RPMI7951 (cell line): Measurements from ENCODE around the gene TSFM. TPM values are rescaled to one million over a fixed set of nuclear protein-coding genes. Genes with fewer than 3 reads are reported as not detected.

Experiments used
- DNase-seq: peaks from one replicate; pipeline ENCODE4 v3.0.0-alpha.2; 2012; ENCODE audit warnings: low read depth
- total RNA-seq: library from RNA; depleted of rRNA; stranded (reverse); fragments of >200 nt; shearing (Covaris generic); gene quantifications from 2 replicates; pipeline ENCODE4 v1.2.3, GENCODE V29; 2014; rRNA removed

TSFM gene
- 43.1 and 48.8 TPM in 2 replicates for total RNA-seq

DNA sequence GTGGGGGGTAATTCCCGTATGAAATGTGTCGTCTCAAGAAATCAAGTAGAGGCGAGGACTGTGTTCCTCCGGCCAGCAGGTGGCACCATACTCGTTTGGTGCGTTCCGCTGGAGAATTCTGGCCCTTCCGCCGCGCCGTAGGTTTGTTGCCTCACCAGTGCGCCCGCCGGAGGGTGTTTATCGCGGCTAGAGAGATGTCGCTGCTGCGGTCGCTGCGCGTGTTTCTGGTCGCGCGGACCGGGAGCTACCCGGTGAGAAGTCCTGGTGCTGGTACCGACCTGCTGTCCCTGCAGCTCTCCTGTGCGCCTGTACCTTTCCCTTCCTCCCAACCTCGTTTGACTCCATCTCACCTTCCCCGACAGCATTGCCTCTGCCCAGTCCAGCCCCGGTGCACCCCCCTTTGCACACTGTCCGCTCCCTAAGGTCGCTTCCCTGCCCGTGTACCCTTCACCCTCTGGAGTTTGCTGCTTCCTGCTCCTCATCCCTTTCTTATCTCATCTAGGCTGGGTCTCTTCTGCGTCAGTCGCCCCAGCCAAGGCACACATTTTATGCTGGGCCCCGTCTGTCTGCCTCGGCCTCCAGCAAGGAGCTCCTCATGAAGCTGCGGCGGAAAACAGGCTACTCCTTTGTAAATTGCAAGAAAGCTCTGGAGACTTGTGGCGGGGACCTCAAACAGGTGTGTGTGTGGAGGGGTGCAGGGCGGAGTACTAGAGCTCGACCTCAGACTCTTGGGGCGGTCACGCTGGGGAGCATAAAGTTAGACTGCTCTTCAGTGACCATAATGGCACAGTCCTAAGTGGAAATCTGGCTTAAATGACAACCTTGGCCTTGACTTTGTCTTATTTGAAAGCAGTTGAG, at the start of gene TSFM:
Gene TSFM, plus strand, starts transcription at position 180 of the 858 bp plus-strand sequence. Its CDS starts 15 bp downstream, at position 195.
- DNase-seq = peak; percentile 92

- no peak for DNase-seq
These were observed 48.7 kb upstream of the TSFM start for GRCh38 chr12:57733928-57734327.

- DNase-seq = peak; percentile 52
These were observed 48.0 kb upstream of the TSFM start for GRCh38 chr12:57734591-57734990.

- peak; percentile 24 for DNase-seq
These were observed 47.3 kb upstream of the TSFM start for GRCh38 chr12:57735198-57735855.

DNA sequence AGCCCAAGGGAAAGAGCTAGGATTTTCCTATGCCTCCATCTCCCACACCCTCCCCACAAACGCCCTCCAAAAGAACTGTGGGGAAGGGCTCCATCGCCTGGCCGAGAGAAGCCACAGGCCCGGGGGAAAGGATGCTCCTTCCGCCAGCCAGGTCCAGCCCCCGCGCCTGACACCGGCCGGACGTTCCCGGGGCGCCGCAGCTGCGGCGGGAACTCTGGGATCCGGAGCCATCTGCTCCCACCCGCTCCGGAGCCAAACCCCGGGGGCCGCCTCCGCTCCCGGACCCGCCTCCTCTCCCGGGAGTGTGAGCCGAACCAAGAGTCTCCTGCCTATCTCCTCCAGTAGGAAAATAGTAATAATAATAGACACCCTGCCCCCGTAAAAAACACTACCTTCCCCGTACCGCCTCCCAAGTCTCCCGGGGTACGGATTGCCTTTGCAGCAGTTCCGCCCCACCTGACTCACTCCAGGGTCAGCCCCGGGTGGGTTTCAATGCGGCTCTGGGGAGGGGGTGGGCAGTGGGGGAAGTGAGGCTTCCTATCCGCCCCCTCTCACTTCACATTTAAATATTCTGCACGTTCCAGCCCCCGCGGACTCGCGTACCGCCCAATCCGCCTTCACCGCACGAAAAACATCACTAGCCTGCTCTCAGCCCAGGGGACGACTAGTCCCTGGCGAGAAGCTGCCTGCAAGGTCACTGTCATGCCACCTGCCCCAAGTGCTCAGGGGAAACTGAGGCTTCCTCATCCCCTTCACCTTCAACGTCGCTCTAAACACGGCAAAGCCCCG, 46.4 kb upstream of the TSFM start:
- DNase-seq = peak; percentile 60

GRCh38 chr12:57736741-57737466, 45.7 kb upstream of the TSFM start:
- no peak for DNase-seq

DNA sequence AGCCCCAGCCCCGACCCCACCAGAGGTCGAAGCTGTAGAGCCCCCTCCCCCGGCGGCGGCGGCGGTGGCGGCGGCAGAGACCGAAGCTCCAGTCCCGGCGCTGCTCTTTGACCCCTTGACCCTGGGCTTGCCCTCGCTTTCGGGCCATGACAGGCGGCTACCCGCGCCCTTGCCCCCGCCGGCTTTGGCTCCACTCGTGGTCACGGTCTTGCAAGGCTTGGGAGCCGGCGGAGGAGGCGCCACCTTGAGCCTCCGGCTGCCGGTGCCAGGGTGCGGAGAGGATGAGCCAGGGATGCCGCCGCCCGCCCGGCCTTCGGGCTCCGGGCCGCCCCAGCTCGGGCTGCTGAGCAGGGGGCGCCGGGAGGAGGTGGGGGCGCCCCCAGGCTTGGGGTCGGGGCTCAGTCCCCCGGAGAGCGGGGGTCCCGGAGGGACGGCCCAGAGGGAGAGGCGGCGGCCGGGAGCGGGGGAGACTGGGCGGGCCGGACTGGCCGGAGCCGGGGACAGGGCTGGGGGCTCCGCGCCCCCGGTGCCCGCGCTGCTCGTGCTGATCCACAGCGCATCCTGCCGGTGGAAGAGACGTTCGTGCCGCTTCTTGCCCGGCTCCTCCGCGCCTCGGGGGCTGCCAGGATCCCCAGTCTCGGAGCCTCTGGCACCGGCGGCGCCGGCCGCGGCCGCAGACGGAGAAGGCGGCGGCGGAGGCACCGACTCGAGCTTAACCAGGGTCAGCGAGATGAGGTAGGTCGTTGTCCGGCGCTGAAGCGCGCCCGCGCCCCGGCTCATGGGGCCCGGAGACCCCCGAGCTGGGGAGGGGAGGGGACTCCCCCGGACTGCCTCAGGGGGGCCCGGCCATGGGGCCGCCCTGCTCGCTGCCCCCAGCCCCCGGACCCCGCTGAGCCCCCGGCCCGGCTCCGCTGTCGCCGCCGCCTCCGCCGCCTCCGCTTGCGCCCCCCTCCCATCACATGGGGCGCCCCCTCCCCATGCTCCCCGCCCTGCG, 44.8 kb upstream of the TSFM start:
- no peak for DNase-seq

GRCh38 chr12:57738661-57739237, 43.8 kb upstream of the TSFM start, which contains the start of gene AGAP2:
TSS of gene AGAP2 (minus strand) at chr12:57738742. CDS start at chr12:57738246, 496 bp downstream.
- peak; percentile 21 for DNase-seq

GRCh38 chr12:57739387-57739786, 43.2 kb upstream of the TSFM start:
- DNase-seq = no peak

DNA sequence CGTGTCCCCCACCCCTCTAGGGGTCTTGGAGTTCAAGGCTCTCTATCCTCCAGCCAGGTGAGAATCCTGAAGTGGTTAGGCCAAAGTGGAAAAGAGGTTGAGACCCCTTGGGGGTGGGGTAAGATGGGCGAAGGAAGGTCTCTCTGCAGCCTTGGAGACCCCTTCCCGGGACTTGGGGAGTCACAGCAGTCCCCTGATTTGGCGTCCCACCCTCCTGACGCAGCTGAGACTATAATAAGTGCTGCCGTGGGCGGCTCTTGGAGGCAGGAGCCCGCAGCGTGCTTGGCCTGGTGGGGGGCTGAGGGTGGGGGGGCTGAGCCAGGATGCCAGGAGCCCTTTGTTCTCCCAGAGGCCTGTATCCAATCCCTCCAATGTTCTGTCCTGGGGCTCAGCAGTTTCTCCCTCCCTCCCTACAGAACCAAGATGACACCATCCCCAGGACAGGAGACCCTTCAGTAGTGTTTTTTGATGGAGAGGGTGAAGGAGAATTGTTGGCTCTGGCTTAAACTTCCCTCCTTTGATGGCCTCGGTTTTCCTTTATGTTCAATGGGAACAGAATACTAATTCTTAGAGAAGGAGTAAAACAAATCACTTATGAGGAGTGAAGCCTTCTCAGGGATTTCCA, 42.6 kb upstream of the TSFM start:
- DNase-seq = no peak

DNA sequence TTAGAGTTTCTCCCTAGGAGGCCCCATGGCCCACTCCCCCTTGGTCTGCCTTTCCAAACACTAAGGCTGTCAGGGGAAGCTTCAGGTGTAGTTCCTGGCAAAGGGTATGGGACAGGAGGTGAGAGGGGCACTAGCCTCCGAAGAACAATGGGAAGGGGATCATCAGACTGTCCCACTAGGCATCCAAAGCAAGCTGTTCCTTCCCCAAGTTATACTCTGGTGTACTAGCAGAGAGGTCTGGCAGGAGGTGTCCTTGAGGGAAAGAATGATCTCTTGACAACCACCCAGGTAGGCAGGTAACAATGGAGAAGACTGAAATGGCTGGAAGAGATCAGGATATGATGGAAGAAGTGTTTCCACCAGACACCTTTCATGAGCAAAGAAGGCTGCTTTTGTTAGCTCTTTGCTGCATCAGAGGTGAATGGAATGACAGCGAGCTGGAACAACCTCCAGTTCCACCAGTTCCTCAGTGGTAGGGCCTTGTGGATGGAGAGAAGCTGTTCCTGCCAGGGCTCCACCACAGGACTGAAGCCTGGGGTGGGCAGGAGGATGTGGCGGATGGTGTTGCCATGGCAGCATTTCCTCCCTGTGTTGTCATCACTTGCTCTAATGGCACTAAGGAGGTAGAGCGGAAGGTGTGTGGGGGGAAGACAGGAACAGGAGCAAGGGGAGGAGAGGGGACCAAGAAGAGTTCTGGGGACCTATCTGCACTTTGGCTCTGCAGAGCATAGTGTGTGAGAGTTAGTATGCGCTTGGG, 41.8 kb upstream of the TSFM start:
- DNase-seq = no peak

DNA sequence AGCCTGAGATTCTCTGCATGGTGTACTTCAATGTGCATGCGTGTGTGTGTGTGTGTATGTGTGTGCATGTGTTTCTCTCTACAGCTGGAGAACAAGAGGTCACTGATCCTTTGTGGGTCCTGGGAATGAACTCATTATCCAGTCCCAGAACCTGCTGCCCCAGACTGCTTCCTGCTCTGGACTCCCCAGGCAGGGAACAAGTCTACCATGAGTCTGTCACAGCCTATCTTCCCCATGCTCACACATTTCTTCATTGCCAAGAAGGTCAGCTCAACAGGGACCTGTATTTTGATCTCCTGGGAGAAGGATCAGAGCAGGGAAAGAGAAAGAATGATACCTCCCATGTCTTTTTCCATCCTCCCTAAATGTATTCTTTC, 41.2 kb upstream of the TSFM start:
- no peak for DNase-seq

- DNase-seq = no peak
These were observed 40.5 kb upstream of the TSFM start for GRCh38 chr12:57741844-57742738.

GRCh38 chr12:57743769-57744168, 38.8 kb upstream of the TSFM start:
- DNase-seq = no peak

DNA sequence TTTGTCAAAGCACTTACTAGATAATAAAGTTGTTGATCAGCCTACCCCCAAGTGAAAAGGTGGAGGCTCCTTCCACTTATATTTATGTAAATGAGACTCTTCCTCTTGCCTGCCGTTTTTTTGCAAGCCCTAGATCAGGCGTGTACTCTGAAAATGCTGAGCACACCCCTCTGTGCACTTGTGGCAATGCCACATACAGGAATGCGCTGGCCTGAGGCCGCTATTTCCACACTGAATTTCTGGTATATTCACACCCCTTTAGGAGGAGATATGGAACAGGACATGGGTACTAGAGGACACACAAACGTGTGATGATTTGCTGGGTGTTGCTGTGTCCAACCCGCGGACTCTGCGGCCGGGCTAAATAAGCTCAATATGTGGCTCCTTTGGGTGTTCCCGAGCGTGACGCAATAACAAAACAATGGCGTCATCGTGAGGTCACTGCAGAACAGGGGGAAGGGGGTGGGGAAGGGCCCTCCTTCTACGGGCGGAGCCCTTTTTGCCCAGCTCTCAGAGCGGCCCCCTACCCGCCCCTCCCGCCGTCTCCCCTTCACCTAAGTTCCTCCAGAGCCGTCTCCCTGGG, 38.3 kb upstream of the TSFM start:
- no peak for DNase-seq

GRCh38 chr12:57744777-57745484, 37.7 kb upstream of the TSFM start, which contains the start of gene TSPAN31:
TSS of gene TSPAN31 (plus strand) at chr12:57745039. CDS start at chr12:57745155, 116 bp downstream.
- DNase-seq = peak; percentile 98
